Measurements from ENCODE around the gene NME9.

DNA sequence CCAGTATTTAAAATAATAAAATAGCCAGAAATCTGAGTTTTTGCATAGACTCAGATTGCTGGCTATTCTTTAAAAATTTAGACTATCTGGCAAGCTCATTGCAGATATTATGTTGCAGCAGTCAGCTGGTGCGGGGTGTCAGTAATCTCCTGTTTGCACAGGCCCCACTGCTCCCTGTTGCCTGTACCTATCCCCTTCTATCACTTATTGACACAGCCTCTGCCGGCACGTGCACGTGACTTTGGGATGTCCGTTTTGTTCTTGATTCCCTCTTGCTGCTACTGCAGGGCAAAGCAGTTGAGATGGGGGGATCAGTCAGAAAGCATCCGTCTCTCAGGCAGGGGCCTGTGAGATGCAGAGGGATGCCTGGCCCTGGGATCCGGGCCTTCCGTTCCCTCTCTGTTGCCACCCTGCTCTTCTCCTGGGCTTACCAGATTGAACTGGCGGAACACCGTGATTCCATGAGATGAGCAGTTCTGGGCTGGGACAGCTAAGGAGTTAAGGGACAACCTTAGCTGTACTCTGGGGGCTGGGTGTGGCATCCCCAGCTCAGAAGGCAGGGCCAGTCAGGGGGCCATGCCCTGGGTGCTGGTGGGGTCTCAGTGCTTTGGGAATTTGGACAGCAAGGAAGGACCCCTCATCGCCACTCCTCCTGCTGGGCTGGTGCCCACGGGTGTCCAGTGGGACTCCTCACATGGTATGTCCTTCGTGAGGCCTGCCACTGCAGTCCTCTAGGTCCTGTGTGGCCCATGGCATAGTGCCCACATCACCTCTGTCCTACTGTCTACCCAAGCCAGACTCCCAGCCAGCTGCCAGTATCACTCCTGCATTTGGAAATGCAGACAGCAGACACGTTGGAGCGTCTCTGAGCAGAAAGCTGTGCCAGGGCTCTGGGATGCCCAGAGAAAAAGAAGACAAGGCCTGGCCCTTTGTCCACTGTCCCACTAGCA, 30.5 kb upstream of the NME9 start:
- TF ChIP-seq, protein P1, sequence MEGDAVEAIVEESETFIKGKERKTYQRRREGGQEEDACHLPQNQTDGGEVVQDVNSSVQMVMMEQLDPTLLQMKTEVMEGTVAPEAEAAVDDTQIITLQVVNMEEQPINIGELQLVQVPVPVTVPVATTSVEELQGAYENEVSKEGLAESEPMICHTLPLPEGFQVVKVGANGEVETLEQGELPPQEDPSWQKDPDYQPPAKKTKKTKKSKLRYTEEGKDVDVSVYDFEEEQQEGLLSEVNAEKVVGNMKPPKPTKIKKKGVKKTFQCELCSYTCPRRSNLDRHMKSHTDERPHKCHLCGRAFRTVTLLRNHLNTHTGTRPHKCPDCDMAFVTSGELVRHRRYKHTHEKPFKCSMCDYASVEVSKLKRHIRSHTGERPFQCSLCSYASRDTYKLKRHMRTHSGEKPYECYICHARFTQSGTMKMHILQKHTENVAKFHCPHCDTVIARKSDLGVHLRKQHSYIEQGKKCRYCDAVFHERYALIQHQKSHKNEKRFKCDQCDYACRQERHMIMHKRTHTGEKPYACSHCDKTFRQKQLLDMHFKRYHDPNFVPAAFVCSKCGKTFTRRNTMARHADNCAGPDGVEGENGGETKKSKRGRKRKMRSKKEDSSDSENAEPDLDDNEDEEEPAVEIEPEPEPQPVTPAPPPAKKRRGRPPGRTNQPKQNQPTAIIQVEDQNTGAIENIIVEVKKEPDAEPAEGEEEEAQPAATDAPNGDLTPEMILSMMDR (IDR thresholded peaks at IDR 0.05; ENCODE audit: extremely low read depth in 1 of 2, insufficient read depth in 1 of 2, low read depth in 1 of 2, low read length in 2 of 2), result no peak
- TF ChIP-seq EZH2 (IDR thresholded peaks at IDR 0.05; ENCODE audit: borderline replicate concordance, low read depth, low read length, severe bottlenecking) (no peak), POLR2AphosphoS5 (IDR thresholded peaks at IDR 0.05; ENCODE audit: insufficient read depth, low read depth, low read length) (no peak)

Measured in endothelial cell of umbilical vein (primary cell).